ENCODE measurements around the gene SLC4A7.

Gene SLC4A7

DNA sequence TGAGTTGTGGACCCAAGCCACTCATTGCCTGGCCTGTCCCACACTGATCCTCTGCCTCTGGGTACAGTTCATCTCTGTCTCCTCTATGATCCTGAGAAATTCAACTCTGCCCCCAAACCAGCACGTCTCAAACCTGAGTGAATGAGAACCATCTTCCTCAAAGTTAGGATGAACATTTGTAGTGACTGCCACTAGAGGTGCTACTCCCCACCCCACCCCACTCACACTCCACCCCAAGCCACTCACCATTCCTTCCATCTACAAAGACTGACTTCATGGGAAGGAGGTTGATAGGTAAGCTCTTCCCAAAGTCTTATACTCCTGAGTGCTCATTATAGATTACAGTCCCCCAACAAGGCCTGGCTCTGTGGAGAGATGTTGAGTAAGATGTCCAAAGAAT lies 158.8 kb downstream of the SLC4A7 start:
- no peak for DNase-seq (ENCODE audit: low spot score)

DNA sequence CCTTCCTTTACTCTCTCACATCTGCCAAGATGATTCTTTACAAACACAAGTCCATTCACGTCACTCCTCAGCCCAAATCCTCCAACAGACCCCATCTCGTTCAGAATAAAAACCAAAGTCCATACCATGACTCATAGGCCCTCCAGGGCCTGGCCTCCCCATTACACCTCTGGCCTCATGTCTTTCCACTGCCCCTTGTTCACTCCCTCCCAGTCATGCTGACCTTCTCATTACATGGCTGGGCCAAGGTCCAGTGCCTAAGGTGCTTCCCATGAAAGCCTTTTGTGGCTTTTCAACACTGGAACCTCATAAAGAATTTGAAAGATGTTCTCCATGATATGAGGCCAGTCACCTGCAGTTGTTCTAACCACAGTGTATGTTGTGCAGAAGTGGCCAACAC lies 159.5 kb downstream of the SLC4A7 start:
- DNase-seq (ENCODE audit: low spot score), result no peak

DNA sequence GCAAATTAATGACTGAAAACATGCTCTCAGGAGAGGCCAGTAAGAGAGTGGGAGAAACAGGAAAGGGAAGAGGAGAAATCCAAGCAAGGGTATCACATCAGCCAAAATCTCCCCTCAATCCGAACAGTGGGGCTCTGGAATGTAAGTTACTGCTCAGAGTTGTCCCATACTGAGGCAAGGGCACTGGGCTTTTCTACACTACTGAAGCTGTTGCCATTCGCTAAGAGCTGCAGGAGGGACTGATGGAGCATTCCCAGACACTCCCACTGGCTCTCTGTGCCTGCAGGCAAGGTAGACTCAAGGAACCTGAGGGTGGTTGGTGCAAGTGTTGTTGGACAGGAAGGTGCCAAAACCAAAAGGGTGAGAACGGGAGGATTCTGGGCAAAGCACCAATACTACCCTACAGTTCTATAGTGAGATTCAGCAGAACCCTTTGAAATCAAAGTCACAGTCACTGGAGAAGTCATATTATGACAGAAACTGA lies 161.1 kb downstream of the SLC4A7 start:
- no peak for DNase-seq (ENCODE audit: low spot score)

All from RKO (cell line).